ENCODE measurements around the gene VAV1.

VAV1 gene

DNA sequence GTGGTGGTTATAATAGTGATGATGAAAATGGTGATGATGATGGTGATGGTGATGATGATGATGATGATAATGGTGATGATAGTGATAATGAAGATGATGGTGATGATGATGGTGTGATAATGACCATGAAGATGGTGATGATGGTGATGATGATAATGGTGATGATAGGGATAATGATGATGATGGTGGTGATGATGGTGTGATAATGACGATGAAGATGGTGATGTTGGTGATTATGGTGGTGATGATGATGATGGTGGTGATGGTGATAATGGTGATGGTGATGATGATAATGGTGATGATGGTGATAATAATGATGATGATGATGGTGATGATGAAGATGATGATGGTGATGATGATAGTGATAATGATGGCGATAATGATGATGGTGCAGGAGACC, 116.5 kb downstream of the VAV1 start (continued):
- TF ChIP-seq, protein P1, sequence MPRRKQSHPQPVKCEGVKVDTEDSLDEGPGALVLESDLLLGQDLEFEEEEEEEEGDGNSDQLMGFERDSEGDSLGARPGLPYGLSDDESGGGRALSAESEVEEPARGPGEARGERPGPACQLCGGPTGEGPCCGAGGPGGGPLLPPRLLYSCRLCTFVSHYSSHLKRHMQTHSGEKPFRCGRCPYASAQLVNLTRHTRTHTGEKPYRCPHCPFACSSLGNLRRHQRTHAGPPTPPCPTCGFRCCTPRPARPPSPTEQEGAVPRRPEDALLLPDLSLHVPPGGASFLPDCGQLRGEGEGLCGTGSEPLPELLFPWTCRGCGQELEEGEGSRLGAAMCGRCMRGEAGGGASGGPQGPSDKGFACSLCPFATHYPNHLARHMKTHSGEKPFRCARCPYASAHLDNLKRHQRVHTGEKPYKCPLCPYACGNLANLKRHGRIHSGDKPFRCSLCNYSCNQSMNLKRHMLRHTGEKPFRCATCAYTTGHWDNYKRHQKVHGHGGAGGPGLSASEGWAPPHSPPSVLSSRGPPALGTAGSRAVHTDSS (tag by site-specific recombination; IDR thresholded peaks at IDR 0.05): peak; percentile 99
- TF ChIP-seq ZNF341 (tag by site-specific recombination; IDR thresholded peaks at IDR 0.05; ENCODE audit: low read depth) (no peak), REPIN1 (tag by site-specific recombination; IDR thresholded peaks at IDR 0.05; ENCODE audit: low read depth) (no peak), HOXD13 (CRISPR knock-in tag; IDR thresholded peaks at IDR 0.05; ENCODE audit: borderline replicate concordance) (no peak), ZBTB48 (tag by site-specific recombination; IDR thresholded peaks at IDR 0.05) (no peak), ZNF707 (tag by site-specific recombination; IDR thresholded peaks at IDR 0.05) (no peak), BCL11A (tag by site-specific recombination; IDR thresholded peaks at IDR 0.05; ENCODE audit: low read depth) (no peak)

- no peaks in the 10 kb centered on the region; the same call in 1 of the 2 replicates for H3K9me3 ChIP-seq (ENCODE audit: control insufficient read depth, insufficient read depth, low read depth, low read length)
- no peak overlapping the region for H3K4me3 ChIP-seq (ENCODE audit: low read depth, low read length)
- H3K27ac ChIP-seq (ENCODE audit: extremely low read depth, low read depth, low read length): no peak overlapping the region
- no peaks in the 10 kb centered on the region for H3K4me1 ChIP-seq (ENCODE audit: control insufficient read depth, insufficient read depth, low read length)
- ChIA-PET POLR2A (no interaction called here), CTCF (interaction anchor here (0.6 kb wide), 2 partner anchors 26 to 50 kb away, joined by 3 to 5 read pairs; no protein-coding TSS in a partner anchor)
- H3K36me3 ChIP-seq (ENCODE audit: control insufficient read depth in 2 of 2, insufficient read depth in 1 of 2, low read length in 2 of 2): no peaks in the 10 kb centered on the region
- TF ChIP-seq ZNF239 (tag by site-specific recombination; IDR thresholded peaks at IDR 0.05) (no peak), ZNF266 (tag by site-specific recombination; IDR thresholded peaks at IDR 0.05; ENCODE audit: low read depth) (no peak), ZNF670 (tag by site-specific recombination; IDR thresholded peaks at IDR 0.05; ENCODE audit: low read depth) (no peak), ZNF140 (tag by site-specific recombination; IDR thresholded peaks at IDR 0.05) (no peak), ZFHX2 (tag by site-specific recombination; conservative IDR thresholded peaks at IDR 0.05) (no peak), ZNF76 (tag by site-specific recombination; IDR thresholded peaks at IDR 0.05; ENCODE audit: borderline replicate concordance, low read depth) (no peak), ZNF555 (tag by site-specific recombination; conservative IDR thresholded peaks at IDR 0.05) (no peak), HOXA7 (CRISPR knock-in tag; IDR thresholded peaks at IDR 0.05; ENCODE audit: borderline replicate concordance) (no peak), ZNF394 (tag by site-specific recombination; IDR thresholded peaks at IDR 0.05; ENCODE audit: borderline replicate concordance) (no peak), ZNF747 (tag by site-specific recombination; IDR thresholded peaks at IDR 0.05) (no peak)
- TF ChIP-seq, protein P2, sequence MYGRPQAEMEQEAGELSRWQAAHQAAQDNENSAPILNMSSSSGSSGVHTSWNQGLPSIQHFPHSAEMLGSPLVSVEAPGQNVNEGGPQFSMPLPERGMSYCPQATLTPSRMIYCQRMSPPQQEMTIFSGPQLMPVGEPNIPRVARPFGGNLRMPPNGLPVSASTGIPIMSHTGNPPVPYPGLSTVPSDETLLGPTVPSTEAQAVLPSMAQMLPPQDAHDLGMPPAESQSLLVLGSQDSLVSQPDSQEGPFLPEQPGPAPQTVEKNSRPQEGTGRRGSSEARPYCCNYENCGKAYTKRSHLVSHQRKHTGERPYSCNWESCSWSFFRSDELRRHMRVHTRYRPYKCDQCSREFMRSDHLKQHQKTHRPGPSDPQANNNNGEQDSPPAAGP (tag by site-specific recombination; IDR thresholded peaks at IDR 0.05): no peak
- TF ChIP-seq, protein P3, sequence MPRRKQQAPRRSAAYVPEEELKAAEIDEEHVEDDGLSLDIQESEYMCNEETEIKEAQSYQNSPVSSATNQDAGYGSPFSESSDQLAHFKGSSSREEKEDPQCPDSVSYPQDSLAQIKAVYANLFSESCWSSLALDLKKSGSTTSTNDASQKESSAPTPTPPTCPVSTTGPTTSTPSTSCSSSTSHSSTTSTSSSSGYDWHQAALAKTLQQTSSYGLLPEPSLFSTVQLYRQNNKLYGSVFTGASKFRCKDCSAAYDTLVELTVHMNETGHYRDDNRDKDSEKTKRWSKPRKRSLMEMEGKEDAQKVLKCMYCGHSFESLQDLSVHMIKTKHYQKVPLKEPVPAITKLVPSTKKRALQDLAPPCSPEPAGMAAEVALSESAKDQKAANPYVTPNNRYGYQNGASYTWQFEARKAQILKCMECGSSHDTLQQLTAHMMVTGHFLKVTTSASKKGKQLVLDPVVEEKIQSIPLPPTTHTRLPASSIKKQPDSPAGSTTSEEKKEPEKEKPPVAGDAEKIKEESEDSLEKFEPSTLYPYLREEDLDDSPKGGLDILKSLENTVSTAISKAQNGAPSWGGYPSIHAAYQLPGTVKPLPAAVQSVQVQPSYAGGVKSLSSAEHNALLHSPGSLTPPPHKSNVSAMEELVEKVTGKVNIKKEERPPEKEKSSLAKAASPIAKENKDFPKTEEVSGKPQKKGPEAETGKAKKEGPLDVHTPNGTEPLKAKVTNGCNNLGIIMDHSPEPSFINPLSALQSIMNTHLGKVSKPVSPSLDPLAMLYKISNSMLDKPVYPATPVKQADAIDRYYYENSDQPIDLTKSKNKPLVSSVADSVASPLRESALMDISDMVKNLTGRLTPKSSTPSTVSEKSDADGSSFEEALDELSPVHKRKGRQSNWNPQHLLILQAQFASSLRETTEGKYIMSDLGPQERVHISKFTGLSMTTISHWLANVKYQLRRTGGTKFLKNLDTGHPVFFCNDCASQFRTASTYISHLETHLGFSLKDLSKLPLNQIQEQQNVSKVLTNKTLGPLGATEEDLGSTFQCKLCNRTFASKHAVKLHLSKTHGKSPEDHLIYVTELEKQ (tag by site-specific recombination; IDR thresholded peaks at IDR 0.05; ENCODE audit: borderline replicate concordance): no peak
- TF ChIP-seq, protein P4, sequence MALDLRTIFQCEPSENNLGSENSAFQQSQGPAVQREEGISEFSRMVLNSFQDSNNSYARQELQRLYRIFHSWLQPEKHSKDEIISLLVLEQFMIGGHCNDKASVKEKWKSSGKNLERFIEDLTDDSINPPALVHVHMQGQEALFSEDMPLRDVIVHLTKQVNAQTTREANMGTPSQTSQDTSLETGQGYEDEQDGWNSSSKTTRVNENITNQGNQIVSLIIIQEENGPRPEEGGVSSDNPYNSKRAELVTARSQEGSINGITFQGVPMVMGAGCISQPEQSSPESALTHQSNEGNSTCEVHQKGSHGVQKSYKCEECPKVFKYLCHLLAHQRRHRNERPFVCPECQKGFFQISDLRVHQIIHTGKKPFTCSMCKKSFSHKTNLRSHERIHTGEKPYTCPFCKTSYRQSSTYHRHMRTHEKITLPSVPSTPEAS (tag by site-specific recombination; IDR thresholded peaks at IDR 0.05): no peak
These were observed 117.9 kb downstream of the VAV1 start for GRCh38 chr19:6890401-6890913.

Data from HEK293 (cell line).